ENCODE data around the gene MBP.
A peak's percentile ranks its signal among the peaks of the same experiment; 100 is the strongest.

MBP gene

DNA sequence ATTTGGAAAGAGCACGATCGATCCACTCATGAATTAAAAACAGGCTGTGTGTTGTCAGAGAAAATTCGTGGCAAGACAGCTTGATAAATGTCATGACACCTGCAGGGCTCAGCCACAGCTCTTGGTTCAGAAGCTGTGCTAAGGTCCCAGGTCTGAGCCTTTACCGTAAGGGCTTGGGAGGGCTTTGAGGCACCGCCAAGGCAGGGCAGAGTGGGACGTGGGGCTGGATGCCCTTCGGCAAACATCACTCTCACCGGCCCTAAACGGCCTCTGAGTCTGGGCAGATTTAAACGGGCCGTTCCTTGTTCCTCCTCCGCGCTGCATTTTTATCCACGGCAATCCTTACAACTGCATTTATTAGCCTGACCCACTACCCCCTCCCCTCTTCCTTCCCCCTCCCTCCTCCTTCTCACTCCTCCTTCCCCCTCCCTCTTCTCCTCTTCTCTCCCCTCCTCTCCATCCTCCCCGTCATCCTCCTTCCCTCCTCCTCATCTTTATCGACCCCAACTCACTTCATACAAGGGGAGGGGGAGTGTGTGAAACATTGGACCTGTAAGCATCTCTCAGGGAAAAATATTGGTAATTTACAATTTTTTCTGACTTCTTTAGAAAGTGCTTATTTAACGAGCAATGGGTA lies 33.9 kb downstream of the MBP start:
- no peak for DNase-seq

DNA sequence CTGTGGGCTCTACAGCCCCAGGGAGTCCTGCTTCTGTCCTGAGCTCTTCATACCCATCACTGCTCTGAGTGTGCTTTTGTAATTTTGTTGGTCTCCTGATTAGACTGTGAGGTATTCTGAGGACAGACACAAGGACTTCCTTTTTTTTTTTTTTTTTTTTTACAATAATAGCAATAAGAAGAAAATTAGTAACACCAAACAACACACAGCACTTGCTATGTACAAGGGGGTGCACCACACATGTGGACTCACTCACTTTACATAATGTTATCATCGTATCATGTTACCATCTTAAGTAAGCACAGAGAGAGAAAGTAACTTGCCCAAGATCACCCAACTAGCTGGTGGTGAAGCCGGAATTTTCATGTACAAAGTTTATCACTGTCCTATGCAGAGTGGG lies 34.6 kb downstream of the MBP start:
- DNase-seq, result no peak

DNA sequence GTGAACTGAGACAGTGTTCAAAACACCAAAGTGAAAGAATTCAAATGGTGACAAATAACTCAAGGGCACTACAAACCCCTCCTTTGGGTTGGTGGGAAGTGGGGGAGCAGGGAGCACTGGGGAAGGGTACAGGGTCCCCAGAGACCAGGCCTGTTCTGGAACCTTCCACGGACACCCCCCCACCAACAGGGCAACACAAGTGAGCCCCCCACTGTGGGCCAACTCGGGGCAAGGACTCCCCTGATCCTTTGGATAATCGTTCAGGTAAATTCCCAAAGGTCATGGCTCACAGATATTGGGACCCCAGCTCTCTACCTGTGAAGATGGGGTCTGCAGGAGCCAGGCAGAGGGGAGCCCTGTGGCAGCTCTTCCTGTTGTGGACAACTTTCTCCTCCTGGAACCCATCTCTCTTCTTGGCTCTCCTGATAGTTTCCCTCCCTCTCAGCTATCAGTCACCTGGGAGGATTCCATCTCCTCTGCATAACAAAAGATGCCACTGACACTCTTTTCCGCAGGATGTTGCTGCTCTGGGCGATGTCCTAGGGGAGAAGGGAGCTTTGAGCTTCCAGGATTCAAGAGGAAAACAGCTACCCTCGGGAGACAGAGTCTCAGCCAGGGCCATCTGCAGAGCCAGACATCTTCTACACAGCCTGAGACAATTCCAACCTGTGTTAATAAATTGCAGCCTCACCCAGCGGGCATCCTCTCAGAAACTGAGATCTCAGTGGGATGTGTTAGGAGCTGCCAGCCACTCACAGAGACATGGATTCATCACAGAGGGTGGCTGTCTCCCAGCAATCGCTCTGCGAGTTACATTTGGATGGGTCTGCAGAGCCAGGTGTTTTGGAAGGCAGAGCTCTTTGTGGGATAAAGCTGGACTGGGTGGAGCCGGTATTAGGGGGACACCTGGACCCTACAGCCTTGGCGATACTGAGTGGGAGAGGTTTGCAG lies 35.4 kb downstream of the MBP start:
- DNase-seq, result no peak

DNA sequence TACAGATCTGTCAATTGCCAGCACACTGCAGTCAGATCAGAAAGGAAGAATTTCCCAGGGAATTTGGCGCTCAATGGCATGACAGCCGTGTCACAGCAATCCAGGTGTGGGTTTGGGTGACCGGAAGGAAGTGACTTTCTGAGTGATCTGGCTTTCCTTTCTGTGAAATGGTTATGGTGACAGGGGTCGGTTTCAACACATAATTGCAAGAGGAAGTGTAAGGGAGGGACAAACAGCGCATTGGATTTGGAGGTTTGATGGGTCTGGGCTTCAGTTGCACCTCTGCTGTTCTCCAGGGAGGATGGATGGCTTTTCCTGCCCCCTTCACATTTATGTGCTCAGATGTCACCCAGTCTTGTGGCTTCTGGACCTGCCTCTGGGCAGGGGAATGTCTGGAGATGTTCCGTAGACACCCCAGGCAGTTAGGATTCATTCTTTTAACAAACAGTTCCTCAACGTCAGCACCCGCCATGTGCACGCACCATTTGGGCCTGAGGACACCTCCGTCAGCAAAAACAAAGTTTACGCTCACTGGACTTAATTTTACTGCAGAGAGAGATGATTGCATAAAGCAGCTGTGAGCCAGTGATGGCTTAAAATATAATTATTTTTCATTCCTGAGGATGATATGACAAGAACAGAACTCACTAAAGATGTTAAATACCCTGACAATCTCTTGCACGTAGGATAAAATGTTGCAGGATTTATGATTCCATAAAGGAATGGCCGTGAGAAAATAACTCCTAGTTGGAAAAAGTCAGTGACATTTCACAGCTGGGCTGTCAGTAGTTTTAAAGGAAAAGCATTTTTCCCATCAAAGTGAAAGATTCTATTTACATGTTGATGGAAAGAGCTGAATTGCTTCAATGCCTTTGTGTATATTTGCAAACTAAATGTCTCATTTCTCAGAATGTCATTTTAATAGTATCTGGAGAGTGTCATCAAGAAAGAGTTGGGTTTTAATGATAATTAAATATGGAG lies 36.9 kb downstream of the MBP start:
- DNase-seq, result no peak

DNA sequence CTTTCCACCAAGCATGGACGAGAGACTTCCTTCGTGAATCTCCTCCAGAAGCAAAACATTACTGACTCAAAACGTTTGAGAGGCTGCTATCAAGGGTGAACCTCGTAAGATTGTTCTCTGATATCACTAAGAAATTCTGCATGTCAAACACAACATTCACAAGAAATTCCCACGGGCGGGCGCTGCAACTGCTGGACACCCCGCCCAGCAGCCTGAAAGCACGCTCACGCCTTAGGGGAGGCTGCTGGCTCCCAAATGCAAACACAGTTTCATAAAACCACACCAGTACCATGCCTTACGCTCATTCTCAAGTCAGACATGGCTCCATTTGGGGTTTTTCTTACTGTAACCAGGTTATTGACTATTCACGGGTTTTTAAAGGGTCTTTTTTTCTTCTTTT lies 39.0 kb downstream of the MBP start:
- DNase-seq, result no peak

DNA sequence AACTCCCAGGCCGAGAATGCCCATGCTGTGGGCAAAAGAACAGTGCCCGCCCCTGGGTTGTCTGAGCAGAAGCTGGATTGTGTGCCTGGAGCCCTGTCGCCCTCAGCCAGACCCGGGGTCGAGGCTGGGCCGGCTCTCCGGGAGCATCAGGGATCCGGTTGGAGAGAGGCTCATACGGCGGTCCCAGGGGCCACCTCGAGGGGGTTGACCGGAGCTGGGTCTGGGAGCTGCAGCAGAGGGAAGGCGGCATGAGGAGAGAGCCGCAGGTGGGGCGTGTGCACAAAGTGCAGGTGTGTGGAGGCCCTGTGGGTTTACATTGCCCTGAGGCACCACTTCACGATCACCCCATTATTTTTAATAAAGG lies 39.5 kb downstream of the MBP start:
- no peak for DNase-seq

DNA sequence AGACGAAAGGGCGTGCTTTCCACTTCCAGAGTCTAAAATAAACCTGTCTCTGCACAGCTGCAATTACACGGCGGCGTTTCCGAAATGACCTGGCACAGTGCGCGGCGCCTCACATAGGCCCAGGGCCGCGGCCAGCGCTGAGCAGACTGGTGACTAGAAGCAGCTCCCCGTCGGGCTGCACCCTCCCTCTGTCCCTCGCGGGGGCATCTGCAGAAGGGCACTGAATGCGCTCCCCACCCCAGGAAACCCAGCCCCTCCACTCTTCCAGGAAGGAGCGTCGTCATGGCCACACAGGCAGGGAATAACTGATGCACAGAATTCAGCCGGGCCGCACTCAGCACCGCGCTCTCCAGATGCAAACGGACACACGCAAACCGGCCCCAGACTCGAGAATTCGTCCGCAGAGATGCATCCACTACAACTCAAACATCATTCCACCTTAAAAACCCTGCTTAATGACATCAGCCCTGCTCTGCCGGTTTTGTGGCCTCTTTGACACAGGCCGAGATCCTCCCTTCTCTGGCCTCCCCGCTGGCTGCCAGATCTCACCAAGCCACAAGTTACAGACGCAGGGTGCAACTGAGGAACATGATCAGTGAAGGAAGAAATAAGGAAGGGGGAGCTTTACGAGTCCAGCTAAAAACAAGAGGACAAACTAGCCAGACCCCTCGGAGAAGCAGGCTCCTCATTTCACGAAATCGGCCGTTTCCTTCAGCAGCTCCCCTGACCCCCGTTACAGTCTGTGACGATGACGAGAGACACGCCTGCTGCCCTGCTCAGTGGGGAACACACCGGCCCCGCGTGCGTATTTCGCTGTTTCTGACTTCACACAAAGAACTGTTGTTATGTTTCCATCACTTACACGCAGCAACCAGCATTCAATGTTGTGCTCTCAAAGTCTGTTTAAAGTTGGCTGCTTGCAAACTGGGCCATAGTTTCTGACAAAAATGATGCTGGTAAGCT lies 40.2 kb downstream of the MBP start:
- DNase-seq, result no peak

DNA sequence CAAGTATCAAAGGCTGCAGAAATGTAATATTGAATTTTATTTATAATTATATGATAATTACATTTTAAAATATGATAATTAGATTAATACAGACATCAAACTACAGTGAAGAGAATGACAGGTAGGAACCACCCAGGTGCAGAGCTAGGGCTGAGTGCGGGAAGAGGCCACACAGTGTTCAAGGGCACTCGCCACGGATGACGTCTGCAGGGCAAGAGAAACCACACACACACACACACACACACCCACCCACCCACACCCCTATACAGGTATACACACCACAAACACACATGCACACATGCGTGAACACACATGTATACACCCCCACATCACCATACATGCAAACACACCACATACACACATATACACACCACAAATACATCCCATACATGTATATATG lies 41.2 kb downstream of the MBP start:
- no peak for DNase-seq

DNA sequence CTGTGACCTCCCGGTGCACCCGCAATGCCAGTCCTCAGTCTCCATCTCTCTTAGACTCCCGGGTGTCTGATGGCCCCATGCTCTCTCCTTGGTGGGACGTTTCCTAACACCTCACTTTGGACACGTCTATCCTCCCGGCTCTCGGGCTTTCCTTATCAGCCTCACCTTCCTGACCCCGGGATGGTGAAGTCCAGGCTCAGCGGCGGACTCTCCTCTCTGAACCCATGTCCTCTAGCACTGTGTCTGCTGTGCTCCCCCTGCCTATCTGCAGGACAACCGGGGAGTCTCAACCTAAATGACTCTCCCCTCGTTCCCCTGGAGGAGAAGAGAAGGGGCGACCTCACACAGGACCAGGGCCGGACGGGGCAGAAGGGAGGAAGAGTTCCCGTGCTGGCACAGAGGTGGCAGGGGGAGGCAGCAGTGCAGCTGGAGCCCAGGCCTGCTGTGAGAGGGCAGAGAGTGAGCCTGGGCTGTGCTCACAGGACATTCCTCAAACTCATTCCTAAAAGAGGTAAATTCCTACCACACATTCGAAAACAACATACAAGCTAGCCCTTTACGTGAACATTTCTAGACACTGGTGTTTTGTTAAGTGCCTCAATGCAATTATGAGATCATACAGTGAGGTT lies 41.9 kb downstream of the MBP start:
- no peak for DNase-seq

DNA sequence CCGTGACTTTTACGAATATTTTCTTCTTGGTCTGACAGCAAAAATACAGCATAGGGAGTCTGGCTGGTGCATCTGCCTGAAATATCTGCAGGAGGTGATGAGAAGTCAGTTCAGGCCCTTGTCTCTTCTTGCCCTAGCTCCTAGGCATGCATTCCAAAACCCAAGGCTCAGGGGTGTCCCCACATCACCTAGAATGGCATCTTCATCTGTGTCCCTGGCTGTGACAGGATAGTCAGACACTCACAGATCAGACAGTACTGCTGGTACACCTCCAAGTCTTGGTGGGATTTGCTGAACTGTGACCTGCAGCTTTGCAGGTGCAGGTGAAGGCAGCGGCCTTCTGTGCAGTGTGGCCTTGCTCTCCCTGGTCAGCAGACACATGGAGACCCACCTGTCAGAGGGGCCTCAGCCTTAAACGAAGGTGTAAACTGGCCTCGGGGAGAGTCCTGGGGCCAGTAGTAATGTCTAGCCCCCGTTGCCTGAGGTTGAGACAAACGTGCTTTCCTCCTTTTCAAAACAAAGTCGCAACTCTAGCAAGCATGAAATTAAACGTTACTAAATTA lies 42.8 kb downstream of the MBP start:
- no peak for DNase-seq

DNA sequence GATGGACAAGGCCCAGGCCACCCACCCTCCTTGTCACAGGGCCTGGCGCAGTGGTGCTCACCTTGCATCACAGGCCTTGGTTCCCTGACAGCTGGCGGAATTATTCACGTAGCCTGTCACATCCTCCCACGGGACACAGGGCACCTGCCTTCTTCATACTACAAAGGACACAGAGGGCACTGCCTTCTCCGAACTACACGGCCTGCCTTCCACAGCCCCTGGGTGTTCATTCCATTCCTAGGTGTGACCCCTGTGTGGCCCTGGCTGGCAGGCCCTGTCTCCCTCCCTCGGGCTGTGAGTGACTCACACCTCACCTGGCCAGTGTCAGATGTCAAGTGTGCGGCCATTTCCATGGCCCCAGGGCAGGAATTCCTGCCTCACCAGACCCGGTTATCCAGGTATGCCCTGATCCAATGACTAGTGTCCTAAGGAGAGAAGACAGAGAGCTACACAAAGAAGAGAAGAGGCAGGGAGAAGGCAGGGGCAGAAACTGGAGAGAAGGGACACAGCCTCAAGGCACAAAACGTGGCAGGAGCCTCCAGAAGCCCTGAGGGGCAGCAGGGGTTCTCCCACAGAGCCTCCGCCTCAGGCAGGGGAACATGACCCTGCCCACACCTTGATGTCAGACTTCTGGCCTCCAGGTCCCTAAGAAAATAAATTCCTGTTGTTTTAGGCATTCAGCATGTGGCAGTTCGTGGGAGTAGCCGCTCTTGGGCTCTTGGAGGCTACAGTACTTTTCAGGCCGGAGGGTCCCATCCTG lies 43.4 kb downstream of the MBP start:
- no peak for DNase-seq

DNA sequence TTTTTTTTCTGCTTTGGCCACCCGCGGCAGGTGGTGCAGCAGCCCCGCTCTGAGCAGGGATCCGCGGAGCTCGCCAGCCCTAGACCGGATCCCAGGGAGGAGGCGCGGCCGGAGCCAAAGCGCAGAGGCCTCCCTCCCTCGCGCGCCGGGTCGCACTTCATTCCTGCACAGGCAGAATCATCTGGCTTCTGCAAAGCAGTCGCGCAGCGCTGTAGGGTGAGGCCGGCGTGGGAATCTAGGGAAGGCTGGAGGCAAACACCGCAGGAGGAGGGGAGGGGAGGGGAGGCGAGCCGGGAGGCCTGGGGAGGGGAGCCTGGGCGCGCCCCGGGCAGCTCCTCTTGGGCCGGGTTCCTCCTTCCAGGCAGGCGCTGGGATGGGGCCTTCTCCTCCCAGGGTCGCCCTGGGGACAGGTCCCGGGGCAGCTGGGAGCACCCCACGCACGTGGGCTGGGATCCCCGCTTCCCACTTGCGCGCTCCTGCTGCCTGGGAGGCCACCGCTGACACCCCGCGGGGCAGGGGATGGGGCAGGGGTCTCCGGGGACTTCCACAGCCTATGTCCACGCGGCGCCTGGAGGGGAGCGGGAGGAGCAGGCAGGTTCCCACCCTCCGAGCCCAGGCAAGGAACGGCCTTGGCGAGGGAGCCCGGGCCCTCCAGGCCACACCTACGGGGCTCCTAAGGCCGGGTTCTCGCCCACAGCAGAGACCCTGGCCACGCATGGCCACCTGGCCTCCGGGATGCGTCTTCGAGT lies 45.0 kb downstream of the MBP start:
- no peak for DNase-seq

DNA sequence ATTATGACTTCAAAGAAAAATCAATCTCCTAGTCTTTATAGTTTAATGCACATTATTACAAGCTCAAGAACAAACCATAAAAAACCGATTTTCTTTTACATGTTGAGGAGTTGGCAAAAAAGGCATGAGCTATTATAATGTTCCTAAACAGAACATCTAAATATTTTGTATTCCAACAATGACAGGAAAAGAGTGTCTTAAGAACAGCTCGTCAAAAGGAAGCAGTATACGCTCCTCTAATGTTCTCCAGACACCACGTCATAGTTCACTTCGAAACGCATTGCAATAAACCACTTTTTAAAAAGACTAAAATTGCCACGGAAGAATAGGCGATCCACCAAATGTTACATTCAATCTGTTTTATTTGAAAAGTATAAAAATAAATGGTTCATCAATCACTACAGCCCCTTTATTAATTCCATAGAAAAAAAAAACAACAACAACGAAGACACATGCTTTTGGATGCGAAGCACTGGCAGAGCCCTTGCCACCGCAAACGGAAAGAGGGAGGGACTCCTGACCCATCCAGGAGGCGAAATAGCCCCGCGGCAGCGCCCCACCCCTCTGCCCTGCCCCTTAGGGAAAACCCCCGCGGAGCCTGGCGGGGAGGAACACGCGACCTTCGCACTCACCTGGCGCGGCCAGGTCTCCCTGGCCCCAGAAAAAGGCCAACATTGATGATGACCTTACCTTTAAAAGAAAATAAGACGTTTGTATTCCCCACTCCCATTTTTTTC lies 45.8 kb downstream of the MBP start:
- DNase-seq, result no peak

DNA sequence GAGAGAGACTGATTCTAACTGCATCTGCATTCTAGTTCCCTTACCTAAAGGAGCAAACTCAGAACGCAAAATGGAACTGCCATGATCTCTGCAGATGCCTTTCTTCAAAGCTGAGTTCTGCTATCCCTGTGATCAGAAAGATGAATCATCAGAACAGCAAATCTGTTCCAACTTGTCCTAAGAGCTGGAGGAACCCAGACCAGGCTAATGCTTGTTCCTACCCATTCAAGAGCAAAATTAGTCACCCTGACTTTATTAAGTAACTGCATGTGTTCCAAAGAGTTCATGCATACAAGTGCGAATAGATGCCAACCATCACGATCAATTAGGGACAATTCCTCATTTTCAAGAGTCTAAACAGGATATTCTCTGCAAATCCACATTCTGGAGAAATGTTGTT lies 46.5 kb downstream of the MBP start:
- peak; percentile 15 for DNase-seq

DNA sequence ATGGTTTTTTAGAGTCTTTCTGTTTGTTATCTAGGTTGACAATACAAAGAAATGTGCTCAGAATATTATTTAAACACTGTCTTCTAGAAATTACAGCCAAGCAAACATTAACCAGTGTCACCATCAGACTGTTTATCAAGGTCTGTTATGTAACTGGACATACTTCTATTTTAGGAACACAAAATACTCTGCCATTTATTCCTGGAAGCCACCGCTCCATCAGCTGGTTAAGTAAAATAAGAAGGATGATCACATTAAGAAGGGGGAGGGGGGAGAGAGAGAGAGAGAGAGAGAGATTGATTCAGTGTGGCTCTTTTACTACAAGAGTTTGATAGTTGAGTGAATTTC lies 47.9 kb downstream of the MBP start:
- no peak for DNase-seq

DNA sequence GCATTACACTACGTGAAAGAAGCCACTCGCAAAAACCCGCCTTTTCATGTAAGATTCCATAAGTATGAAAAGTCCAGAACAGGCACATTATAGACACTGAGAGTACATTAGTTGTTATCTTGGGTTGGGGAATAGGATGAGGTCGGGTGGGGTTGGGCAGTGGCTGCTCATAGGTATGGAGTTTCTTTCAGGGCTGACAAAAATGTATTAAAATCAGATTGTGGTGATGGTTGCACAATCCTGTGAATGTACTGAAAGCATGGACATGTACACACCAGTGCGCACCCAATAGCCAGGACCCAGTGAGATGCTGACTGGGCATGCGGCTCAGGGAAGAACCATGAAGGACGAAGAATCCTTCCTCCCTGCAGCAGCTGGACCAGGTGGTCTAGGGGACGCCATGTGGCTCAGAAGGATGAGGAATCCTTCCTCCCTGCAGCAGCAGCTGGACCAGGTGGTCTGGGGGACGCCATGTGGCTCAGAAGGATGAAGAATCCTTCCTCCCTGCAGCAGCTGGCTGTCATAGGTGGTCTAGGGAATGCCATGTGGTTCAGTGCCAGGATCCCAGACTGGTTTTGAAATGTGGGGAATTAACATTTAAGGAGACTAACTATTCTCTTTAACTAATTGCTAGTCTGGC lies 50.1 kb downstream of the MBP start:
- no peak for DNase-seq

DNA sequence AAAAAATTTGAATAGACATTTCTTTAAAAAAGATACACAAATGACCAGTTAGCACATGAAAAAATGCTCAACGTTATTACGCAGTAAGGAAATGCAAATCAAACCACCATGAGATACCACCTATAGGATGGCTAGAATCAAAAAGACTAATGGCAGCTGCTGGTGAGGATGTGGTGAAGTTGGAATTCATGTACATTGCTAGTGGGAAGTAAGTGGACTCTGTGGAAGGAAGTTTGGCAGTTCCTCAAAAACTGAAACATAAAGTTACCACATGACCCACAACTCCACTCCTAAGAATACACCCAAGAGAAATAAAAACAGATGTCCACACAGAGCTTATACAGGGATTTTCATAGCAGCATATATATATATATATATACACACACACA lies 51.2 kb downstream of the MBP start:
- no peak for DNase-seq

DNA sequence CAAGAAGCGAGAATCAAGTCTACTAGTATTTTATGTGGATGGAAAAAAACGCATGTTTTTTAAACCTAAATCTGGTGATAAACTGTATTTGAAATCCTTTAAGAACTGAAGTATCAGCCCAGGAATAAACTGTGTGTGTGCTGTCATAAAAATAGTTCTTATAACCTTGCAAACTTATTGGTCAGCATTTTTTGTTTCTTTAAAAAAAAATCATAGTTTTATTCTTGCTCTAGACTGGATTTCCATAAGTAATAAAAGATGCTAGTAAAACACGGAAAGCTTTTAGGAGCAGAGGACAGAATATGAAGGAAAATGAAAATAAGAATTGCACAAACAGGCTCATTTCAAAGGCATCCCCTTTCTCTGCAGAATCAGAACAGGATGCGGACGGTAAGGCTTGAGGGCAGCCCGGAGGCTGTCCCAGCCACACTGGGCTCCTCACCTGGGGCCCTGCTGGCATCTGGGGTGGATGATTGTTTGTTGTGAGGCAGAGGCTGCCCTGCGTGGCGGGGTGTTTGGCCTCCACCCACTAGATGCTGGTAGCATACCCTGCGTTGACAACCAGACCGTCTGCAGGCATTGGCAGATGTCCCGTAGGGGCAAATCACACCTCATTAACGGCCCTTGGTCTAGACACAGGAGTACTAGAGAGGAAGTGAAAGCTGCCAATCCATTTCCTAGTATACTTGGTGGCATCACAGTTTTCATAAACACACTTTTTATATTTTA lies 52.5 kb downstream of the MBP start:
- no peak for DNase-seq

All from kidney glomerular epithelial cell (primary cell).